Upper lobe of right lung (tissue), 1 donor: ENCODE data around the gene NAV3. TPM values are rescaled to one million over a fixed set of nuclear protein-coding genes. Genes with fewer than 3 reads are reported as not detected.

Experiments used
- ATAC-seq: fragments of 200-7000 bp; cut with Tn5 transposase; one replicate; pipeline ENCODE4 v1.9.1; 2020; ENCODE audit warnings: mild to moderate bottlenecking, moderate library complexity
- DNase-seq: peaks from one replicate; pipeline ENCODE4 v3.0.0-alpha.2; 2020
- H3K27ac ChIP-seq: fragments of 200-600 bp; one replicate; pipeline ENCODE4 v1.8.0; 2022
- H3K27me3 ChIP-seq: fragments of 200-600 bp; one replicate; pipeline ENCODE4 v1.8.0; 2022; ENCODE audit warnings: mild to moderate bottlenecking
- H3K36me3 ChIP-seq: fragments of 200-600 bp; one replicate; pipeline ENCODE4 v1.8.0; 2022
- H3K4me1 ChIP-seq: fragments of 200-600 bp; one replicate; pipeline ENCODE4 v1.8.0; 2022
- H3K4me3 ChIP-seq: fragments of 200-600 bp; one replicate; pipeline ENCODE4 v1.8.0; 2022; ENCODE audit warnings: mild to moderate bottlenecking
- H3K9me3 ChIP-seq: fragments of 200-600 bp; one replicate; pipeline ENCODE4 v1.8.0; 2022
- intact Hi-C: fragments of 100-400 bp; cut with DNase I; formaldehyde crosslinking; loops from one replicate; pipeline ENCODE4 v1.11.0; 2022
- total RNA-seq: library from RNA; stranded (reverse); fragmentation: NEBNext Ultra II Directional; extraction: Animal tissue kit (Norgen Biotek cat#: 25700); gene quantifications from one replicate; pipeline ENCODE4 v1.2.1, GENCODE V29; 2021
- TF ChIP-seq, protein P1 (sequence below): fragments of 200-600 bp; IDR thresholded peaks from one replicate; pipeline ENCODE4 v1.8.0; 2022; ENCODE audit warnings: antibody characterized with exemption
- donor health status: DM: no; HTN: yes; CAD: no; lungs with severe emphysema.

The NAV3 gene
- total RNA-seq, 1 donor from 2014 or later, result 17.8 TPM

DNA sequence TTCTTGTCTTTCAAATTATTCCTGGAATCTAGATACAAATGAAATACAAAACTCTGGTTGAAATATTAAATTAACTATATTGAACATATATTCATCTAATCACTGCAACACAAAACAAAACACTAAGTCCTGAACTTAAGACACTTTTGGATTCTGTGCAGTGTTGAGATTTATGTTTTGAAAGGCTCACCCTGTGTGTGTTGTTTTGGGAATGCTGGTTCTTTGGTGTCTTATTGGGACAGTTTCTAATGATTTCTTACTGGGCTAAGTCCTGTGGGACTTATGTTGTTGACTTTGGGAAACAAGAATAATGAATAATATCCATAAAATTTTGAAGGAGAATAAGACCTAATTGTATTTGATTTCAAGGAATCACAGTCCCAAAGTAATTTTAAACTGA, 153.2 kb downstream of the NAV3 start:
- H3K4me1 ChIP-seq, result no peaks in the 10 kb centered on the region
- H3K9me3 ChIP-seq, result no peaks in the 10 kb centered on the region
- TF ChIP-seq, protein P1, sequence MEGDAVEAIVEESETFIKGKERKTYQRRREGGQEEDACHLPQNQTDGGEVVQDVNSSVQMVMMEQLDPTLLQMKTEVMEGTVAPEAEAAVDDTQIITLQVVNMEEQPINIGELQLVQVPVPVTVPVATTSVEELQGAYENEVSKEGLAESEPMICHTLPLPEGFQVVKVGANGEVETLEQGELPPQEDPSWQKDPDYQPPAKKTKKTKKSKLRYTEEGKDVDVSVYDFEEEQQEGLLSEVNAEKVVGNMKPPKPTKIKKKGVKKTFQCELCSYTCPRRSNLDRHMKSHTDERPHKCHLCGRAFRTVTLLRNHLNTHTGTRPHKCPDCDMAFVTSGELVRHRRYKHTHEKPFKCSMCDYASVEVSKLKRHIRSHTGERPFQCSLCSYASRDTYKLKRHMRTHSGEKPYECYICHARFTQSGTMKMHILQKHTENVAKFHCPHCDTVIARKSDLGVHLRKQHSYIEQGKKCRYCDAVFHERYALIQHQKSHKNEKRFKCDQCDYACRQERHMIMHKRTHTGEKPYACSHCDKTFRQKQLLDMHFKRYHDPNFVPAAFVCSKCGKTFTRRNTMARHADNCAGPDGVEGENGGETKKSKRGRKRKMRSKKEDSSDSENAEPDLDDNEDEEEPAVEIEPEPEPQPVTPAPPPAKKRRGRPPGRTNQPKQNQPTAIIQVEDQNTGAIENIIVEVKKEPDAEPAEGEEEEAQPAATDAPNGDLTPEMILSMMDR, result no peak
- no peak overlapping the region for H3K4me3 ChIP-seq
- H3K27ac ChIP-seq, result no peak overlapping the region
- no peaks in the 10 kb centered on the region for H3K27me3 ChIP-seq
- ATAC-seq, result no peak
- no peak for DNase-seq
- no peaks in the 10 kb centered on the region for H3K36me3 ChIP-seq
- intact Hi-C loops, result no loop called here

DNA sequence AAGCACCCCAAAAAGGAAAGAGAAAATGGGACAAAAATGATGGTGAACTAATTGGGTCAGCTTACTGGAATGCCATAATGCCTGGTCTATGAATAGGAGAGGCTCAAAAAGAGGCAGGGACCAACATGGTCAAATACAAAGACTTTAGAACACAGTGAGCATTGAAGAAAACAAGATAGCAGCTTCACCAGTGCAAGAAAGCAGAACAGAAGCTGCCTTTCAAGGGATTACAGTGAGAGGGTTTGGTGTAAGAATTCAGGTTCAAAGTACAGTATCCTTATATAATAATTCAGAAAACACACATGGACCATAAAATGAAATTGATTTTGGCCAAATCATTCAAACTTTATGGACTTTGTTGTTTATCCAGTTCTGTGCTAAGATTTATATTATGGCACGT, 162.1 kb downstream of the NAV3 start:
- Histone ChIP-seq H3K27me3 (no peaks in the 10 kb centered on the region), H3K27ac (no peak overlapping the region), H3K4me3 (no peak overlapping the region), H3K4me1 (no peaks in the 10 kb centered on the region), H3K36me3 (no peaks in the 10 kb centered on the region), H3K9me3 (no peaks in the 10 kb centered on the region)
- intact Hi-C loops, result no loop called here
- TF ChIP-seq, protein P1, result no peak
- DNase-seq (no peak), ATAC-seq (no peak)

DNA sequence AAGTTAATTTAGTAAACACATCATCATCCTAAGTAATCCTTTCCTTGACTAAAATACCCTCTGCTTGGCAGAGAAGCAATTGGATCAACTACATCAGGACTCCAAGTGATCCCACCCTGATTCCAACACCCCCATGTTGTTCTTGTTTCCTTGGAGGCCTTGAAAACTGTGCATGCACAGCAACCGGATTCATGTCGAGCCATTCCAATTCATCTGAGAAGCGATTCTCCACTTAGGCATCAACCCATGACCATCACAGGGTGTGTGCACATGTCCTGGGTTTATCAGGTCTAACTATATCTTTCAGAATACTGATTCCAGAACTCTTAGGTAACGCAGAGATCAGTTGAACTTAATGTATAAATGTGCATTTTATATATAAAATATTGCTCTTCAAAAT, 163.0 kb downstream of the NAV3 start:
- H3K27ac ChIP-seq, result no peak overlapping the region
- no peak for ATAC-seq

DNA sequence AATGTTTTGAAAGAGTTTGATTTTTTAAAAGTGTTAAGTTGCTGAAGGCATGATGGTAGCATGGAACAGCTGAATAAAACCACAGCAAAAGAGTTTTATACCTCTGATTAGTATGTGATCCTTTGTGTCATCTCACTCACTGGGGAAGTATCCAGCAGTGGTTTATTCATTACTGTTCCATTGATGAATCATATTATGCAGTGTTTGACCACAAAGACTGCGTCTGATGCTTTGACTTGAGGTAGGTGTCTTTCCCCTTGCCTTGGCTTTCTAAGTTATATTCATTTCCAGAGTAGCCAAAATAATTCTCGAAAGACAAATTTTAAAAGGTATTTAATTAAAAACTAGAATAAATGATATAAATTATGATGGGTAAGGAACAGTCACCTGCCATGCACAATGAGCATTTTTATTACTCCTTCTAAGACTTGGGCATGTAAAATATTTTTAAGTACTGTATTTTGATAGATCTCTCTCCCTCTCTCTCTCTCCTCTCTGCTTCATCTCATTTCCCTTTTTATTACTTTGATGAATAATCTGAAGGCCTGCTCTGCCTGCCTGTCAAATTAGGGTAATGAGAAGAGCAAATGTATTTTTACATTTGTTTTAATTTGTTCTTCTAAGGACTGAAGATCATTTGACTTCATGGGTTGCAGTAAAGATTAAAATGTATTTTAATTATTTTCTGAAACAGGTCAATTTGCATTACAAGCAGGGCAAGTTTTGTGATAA, 164.9 kb downstream of the NAV3 start:
- H3K9me3 ChIP-seq, result no peaks in the 10 kb centered on the region
- intact Hi-C loops, result no loop called here
- H3K4me3 ChIP-seq, result no peak overlapping the region
- DNase-seq (no peak), ATAC-seq (no peak)
- no peaks in the 10 kb centered on the region for H3K4me1 ChIP-seq
- no peak overlapping the region for H3K27ac ChIP-seq
- TF ChIP-seq, protein P1, result no peak
- no peaks in the 10 kb centered on the region for H3K27me3 ChIP-seq
- no peaks in the 10 kb centered on the region for H3K36me3 ChIP-seq

More for the DNA sequence above, 163.0 kb downstream of the NAV3 start:
- TF ChIP-seq, protein P1, result no peak
- H3K4me1 ChIP-seq, result no peaks in the 10 kb centered on the region
- intact Hi-C loops, result no loop called here
- DNase-seq, result no peak
- H3K4me3 ChIP-seq, result no peak overlapping the region
- no peaks in the 10 kb centered on the region for H3K9me3 ChIP-seq
- H3K36me3 ChIP-seq, result no peaks in the 10 kb centered on the region
- H3K27me3 ChIP-seq, result no peaks in the 10 kb centered on the region

DNA sequence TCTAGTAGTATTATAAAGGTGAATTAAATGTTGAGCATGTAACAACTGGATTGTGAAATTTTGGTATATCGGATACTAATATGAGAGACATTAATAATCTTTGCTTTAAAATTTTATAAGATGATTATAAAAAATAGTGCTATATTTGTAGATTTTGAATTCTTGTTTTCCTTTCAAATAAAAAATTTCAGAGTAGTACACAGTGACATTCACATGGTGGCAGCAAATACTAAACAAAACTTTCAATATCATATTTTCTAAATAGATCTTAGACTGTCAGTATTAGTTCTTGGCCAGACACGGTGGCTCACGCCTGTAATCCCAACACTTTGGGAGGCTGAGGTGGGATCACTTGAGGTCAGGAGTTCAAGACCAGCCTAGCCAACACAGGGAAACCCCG, 166.0 kb downstream of the NAV3 start:
- ATAC-seq (no peak), DNase-seq (no peak)
- H3K4me1 ChIP-seq, result no peaks in the 10 kb centered on the region
- no peaks in the 10 kb centered on the region for H3K36me3 ChIP-seq
- H3K27ac ChIP-seq, result no peak overlapping the region
- no peaks in the 10 kb centered on the region for H3K27me3 ChIP-seq
- H3K4me3 ChIP-seq, result no peak overlapping the region
- intact Hi-C loops, result no loop called here
- H3K9me3 ChIP-seq, result no peaks in the 10 kb centered on the region
- TF ChIP-seq, protein P1, result no peak
